ENCODE results near the gene MSI2.

The MSI2 gene

DNA sequence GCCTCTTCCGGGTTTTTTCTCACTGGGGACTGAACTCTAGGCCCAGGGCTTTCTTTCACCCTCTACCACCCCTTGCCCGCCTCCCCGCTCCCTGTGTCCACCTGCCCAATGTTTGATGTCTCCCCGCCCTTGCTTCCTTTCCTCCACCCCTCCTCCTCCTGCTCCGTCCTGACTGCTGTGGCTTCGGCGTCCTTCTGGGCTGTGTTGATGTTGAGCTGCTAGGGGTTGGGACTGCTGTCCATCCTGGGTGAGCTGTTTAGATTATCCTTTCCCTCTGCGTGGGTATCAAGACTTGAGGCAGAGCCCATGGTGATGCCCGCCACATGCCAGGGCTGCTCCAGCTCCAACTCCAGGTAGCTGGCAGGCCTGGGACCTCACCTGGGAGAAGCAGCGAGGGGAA lies 371.3 kb downstream of the MSI2 start:
- TF ChIP-seq, protein P1, sequence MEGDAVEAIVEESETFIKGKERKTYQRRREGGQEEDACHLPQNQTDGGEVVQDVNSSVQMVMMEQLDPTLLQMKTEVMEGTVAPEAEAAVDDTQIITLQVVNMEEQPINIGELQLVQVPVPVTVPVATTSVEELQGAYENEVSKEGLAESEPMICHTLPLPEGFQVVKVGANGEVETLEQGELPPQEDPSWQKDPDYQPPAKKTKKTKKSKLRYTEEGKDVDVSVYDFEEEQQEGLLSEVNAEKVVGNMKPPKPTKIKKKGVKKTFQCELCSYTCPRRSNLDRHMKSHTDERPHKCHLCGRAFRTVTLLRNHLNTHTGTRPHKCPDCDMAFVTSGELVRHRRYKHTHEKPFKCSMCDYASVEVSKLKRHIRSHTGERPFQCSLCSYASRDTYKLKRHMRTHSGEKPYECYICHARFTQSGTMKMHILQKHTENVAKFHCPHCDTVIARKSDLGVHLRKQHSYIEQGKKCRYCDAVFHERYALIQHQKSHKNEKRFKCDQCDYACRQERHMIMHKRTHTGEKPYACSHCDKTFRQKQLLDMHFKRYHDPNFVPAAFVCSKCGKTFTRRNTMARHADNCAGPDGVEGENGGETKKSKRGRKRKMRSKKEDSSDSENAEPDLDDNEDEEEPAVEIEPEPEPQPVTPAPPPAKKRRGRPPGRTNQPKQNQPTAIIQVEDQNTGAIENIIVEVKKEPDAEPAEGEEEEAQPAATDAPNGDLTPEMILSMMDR (IDR thresholded peaks at IDR 0.05; ENCODE audit: control insufficient read depth, insufficient read depth, low read depth, low read length, missing control alignments), result no peak
- no peak for DNase-seq (ENCODE audit: low read depth)
- no peak overlapping the region for H3K4me3 ChIP-seq (ENCODE audit: control insufficient read depth, low read depth, low read length)

DNA sequence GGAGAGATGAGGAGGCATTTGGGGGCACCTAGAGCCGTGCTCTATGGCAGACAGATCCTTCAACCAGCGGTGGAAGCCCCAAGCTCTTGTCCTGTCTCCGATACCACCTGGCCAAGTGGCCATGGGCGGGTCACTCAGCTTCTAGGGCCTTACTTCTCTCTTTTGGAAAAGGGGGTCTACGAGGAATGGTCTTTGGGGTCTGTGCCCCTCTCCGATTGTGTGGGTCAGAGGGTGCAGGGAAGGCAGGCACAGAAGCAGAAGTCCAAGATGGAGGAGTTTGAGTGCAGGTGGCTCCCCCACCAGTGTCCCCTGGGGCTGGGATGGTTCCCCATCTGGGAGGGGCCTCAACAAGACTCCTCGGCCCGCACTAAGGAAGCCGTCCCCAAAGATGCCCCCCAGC lies 372.1 kb downstream of the MSI2 start:
- no peak for DNase-seq (ENCODE audit: low read depth)
- TF ChIP-seq, protein P1 (IDR thresholded peaks at IDR 0.05; ENCODE audit: control insufficient read depth, insufficient read depth, low read depth, low read length, missing control alignments), result no peak
- H3K4me3 ChIP-seq (ENCODE audit: control insufficient read depth, low read depth, low read length), result no peak overlapping the region

- H3K4me3 ChIP-seq (ENCODE audit: control insufficient read depth, low read depth, low read length), result no peak overlapping the region
- TF ChIP-seq, protein P1 (IDR thresholded peaks at IDR 0.05; ENCODE audit: control insufficient read depth, insufficient read depth, low read depth, low read length, missing control alignments), result no peak
- no peak for DNase-seq (ENCODE audit: low read depth)
Observed at GRCh38 chr17:57629470-57629869, 373.1 kb downstream of the MSI2 start.

DNA sequence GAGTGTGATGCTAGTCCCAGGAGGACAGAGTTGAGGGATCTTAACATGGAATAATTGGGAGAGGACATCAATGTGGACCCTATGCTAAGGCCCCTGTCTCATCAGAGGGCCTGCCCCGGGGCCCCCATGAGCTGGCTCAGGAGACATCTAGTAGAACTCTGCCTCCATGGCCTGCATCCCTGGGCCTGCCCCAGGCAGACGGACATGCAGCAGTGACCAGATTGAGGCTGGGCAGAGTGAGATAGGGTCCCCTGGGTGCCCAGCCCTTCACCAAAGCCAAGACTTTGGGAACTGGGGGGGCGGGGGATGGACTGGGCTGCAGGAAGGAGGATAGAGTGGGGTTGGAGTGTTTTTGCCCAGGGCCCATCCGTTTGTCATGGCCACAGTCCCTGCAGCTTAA lies 373.6 kb downstream of the MSI2 start:
- no peak for DNase-seq (ENCODE audit: low read depth)
- H3K4me3 ChIP-seq (ENCODE audit: control insufficient read depth, low read depth, low read length), result no peak overlapping the region
- TF ChIP-seq, protein P1 (IDR thresholded peaks at IDR 0.05; ENCODE audit: control insufficient read depth, insufficient read depth, low read depth, low read length, missing control alignments), result no peak

- DNase-seq (ENCODE audit: low read depth), result no peak
- H3K4me3 ChIP-seq (ENCODE audit: control insufficient read depth, low read depth, low read length), result no peak overlapping the region
- TF ChIP-seq, protein P1 (IDR thresholded peaks at IDR 0.05; ENCODE audit: control insufficient read depth, insufficient read depth, low read depth, low read length, missing control alignments), result no peak
Observed at GRCh38 chr17:57630736-57631135, 374.4 kb downstream of the MSI2 start.

GRCh38 chr17:57631871-57632270 lies 375.5 kb downstream of the MSI2 start:
- TF ChIP-seq, protein P1 (IDR thresholded peaks at IDR 0.05; ENCODE audit: control insufficient read depth, insufficient read depth, low read depth, low read length, missing control alignments), result no peak
- DNase-seq (ENCODE audit: low read depth), result no peak
- no peak overlapping the region for H3K4me3 ChIP-seq (ENCODE audit: control insufficient read depth, low read depth, low read length)

DNA sequence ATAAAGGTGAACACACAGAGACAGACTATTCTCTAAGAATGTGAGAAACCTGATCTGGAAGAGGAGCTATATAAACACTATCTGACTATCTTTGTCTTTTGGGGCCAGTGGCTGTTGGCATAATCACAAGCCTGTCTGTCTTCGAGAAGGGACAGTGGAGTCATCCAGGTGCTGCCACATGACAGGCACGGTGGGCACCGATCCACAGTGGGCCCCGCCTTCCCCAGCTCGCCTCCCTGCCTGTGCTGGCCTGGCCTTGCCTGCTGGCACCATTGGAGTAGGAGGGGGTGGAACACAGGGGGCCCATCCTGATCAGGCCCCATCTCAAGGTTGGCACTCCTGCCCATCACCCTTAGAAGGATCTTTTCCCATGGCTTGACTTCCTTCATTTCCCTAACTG lies 376.0 kb downstream of the MSI2 start:
- no peak for DNase-seq (ENCODE audit: low read depth)
- TF ChIP-seq, protein P1 (IDR thresholded peaks at IDR 0.05; ENCODE audit: control insufficient read depth, insufficient read depth, low read depth, low read length, missing control alignments), result no peak
- no peak overlapping the region for H3K4me3 ChIP-seq (ENCODE audit: control insufficient read depth, low read depth, low read length)

All from AG09309 (cell line).